HG03432 (cell line): ENCODE measurements around the gene ANXA1.

Experiments used
- ATAC-seq: cut with Tn5 transposase; IDR thresholded peaks from one replicate; pipeline ENCODE4 v1.9.1; 2021; ENCODE audit warnings: mild to moderate bottlenecking, moderate library complexity; ENCODE audit not compliant: unreplicated experiment

The ANXA1 gene, protein sequence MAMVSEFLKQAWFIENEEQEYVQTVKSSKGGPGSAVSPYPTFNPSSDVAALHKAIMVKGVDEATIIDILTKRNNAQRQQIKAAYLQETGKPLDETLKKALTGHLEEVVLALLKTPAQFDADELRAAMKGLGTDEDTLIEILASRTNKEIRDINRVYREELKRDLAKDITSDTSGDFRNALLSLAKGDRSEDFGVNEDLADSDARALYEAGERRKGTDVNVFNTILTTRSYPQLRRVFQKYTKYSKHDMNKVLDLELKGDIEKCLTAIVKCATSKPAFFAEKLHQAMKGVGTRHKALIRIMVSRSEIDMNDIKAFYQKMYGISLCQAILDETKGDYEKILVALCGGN

DNA sequence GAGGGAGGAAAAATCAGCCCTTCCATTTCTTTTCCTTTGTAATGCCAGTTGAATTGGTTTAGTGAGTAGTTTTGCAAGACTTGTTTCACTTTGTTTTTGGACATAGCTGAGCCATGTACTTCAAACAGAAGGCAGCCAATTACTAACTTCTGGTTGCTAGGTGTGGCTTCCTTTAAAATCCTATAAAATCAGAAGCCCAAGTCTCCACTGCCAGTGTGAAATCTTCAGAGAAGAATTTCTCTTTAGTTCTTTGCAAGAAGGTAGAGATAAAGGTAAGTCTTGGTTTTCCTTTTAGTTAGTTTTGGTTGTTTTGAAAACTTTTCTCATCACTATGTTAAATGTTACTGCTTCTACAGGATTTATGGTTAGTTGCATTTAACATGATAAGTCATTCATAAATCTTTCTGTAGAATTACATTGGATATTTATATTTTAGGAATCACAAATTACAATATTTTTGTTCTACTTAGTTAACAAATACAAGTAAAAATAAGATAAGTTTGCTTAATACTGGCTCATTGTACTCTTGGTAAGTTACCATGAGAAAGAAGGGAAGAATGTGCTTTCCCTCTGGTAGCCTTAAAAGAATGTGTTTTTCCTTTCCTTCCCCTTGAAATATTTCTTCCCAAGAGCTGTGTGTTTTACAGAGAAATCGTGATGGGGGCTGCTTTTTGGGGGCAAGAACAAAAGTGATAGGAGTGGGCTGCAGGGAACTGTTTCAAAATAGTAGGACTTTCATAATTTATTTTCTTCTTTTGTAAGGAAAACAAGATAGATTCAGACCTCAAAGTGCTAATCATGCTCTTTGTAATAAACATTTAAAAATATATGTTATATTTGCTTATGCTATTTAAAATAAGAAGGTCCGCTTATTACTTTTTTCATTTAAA lies at the start of gene ANXA1:
ANXA1 (plus strand) TSS at position 213 of the 890 bp plus-strand sequence. CDS start 6,671 bp downstream, outside the sequence.
- no peak for ATAC-seq

DNA sequence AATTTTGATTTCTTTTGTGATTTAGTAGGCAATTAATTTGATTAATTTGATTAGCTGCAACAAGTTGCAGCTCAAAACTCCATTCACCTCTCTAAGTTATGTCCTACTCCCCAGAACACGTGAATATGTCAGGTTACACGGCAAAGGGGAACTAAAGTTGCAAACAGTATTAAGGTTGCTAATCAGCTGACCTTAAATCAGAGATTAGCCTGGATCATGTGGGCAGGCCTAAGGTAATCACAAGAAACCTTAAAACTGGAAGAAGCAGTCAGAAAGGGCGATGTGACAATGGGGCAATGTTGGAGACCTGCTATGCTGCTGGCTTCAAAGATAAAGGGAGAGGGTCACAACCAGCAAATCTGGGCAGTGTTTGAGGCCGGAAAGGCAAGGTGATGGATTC lies 47.3 kb upstream of the ANXA1 start:
- ATAC-seq, result no peak

DNA sequence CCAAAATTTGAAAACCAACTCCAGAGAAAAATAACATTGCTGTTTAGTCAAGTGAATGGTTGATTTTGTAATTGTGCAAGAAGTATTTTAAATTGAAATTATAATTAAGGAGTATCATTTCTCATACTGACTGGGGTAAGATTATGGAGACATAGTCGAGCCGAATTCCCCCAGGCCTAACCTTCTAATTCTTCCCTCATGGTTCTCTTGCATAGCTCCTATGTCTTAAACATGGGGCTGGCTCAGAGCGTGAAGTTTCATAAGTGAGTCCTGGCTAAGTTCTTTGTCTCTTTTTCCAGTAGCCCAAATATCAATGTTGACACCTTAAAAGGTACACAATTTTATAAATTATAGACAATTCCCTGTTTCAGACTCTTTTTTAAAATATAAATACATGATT lies 46.7 kb upstream of the ANXA1 start:
- ATAC-seq, result no peak

DNA sequence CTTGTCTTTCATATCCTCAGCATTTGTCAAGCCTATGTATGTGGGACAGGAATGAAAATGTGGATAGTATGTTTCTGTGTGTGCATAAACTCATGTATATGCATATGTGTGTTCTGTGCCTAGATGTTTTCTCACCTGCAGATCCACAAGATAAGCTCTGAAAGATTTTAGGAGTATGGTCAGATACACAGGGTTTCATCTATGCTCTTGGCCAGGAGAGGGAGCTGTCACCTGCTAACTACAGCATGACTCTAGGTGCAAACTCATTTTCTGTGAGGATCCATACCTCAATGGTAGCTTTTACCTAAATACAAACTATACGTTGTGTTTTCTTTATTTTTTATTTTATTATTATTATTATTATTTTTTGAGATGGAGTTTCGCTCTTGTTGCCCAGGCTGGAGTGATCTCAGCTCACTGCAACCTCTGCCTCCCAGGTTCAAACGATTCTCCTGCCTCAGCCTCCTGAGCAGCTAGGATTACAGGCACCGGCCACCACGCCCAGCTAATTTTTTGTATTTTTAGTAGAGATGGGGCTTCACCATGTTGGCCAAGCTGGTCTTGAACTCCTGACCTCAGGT lies 44.1 kb upstream of the ANXA1 start:
- peak; percentile 93 for ATAC-seq

DNA sequence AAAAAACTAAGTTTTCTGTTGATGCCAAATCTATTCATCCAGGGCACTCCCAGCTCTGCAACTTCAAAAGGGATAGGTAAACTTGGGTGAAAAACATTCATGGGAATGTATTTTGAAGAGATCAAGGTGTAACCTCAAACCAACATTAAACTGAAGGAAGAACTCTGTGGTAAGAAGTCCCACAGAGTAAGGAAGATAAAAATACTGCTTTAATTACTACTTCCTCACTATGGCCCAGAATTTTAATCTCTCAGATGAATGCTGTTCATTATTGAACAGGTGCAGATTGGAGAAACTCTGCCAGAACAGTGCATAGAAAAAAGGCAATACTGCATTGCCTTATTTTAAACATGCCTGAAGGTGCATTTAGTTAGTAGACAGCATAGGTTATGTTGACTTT lies 37.6 kb upstream of the ANXA1 start:
- no peak for ATAC-seq

DNA sequence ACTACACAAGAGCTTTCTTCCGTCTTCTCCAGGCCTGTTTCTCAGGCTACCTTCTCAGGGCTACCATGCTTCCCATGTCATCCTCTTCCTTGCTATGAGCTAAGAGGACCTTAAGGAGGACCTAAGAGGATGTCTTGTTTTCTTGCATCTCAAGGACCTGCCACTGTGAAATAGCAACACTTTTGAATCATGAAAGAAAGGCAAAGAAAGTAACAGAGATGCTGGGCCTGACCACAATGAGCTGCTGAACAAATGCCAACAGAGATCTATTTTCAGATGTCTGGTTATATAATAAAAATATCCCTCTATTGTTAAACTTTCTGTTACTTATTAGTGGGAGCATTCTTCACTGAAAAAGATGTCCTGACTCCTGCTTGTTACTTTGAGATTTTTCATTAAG lies 36.7 kb upstream of the ANXA1 start:
- no peak for ATAC-seq

DNA sequence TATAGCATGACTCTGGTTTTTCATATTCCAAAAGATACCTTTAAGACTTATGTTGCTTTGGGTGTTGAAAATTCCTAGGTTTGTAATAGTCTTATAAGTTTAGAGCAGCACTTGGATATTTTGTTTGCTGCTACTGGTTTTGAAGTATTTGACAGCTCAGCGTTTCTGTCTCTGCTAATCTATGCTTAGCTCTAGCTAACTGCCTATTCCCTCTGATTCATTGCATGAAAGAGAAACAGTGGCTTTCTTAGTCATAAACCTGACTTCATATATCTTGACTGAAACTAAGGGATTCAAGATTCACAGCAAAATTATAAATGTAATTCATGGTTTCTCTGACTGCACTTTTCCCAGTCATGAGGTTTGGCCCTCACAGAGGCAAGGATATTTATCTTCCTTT lies 35.6 kb upstream of the ANXA1 start:
- peak; percentile 85 for ATAC-seq

DNA sequence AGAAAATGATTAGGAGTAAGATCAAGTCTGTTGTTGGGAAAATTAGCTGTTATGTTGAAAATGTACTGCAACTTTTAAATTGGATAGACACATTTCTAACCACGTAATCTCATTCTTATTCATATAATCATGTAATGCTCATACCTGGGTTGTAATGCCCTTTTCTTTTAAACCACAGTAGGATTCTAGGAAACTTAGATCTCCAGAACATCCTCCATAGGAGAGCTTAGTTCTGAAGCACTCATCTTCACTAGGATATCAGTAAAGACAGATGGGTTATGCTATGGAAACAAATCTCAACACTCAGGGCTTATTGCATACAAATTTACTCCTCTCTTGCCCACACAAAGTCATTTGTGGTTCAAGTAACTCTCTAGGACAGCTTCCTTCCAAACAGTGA lies 34.8 kb upstream of the ANXA1 start:
- no peak for ATAC-seq

DNA sequence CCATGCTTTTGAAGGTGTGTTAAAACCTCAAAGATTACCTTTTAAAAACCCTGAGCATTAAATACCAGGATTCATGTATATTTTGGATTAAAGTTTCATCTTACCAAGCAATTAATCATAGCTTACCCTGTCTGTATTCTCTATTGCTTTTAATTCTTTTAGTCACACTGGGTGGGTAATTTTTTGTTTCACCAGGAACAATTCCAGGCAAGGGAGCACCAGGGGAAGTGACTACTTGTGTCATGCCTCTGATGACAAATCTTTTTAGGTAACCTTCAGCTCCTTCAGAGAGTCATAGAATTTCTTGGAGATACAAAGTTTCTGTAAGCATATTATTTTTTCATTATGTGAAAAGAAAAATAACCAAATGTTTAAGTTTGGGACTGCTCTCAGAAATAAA lies 33.4 kb upstream of the ANXA1 start:
- ATAC-seq, result no peak

DNA sequence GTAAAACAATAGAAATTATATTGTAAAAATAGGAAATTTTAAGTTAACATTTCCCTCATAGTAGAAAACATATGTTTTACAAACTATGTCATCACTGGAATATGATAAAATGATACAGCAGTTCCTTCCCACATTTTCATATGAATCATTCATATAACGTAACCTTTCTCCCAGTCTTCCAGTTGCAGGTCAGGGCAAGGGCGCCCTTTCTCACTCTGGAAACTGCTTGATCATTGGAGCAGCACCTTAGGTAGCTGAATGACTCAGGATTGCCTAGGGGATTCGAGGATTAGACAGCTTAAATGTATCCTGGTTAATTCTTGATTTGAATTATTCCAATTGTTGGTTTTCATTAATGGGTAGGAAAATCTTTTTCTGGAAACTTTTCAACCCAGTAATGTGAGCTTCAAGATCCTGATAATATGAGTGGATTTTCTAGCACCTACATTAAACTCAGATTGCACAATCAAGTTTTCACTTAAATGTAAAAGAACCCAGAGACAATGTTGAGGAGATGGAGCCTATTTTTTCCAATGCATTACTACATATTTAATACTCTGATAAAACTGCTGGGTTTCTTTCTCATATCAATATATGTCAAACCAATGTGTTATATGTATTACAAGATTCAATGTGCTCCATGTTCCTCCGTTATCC lies 32.6 kb upstream of the ANXA1 start:
- ATAC-seq, result no peak

DNA sequence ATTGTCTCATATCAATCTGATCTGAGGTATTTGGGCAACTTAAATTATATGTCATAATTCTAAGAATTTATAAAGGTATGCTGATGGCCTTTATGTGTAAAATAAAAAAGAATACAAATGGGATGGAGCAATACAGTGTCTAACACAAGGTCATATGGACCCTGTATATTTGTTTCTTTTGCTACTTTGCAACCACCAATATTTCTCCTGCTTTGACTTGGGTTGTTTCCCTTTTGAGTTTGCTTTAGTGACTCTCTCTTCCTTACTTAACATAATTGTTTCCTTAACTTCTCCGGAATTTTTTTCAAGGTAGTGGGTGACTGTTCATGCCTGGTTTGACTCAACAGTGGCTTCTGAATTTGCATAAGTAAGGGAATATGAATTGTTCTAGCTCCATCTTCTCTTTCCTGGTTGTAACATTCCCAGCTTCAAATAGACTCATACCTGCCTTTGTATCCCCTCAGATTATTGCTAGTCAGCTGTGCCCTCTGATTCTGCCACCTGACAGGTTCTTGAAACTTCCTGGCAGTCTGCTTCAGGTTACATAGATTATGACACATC lies 30.2 kb upstream of the ANXA1 start:
- no peak for ATAC-seq

DNA sequence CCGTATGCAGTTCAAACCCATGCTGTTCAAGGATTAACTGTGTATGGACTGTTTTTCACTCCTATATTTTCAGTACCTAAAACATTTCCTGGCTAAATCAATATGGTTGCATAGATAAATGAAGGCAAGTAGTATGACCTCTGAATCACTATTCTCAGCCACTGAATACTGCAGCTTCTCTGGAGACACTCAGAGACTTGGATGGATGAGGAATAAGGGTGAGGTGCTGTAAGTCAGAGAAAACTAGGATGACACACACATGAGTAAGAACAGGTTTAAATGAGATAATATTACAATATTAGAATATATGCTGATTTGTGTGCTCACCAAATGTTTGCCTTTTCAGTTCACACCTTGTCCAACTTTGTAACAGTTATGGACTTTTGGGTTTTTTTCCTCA lies 26.0 kb upstream of the ANXA1 start:
- ATAC-seq, result no peak

DNA sequence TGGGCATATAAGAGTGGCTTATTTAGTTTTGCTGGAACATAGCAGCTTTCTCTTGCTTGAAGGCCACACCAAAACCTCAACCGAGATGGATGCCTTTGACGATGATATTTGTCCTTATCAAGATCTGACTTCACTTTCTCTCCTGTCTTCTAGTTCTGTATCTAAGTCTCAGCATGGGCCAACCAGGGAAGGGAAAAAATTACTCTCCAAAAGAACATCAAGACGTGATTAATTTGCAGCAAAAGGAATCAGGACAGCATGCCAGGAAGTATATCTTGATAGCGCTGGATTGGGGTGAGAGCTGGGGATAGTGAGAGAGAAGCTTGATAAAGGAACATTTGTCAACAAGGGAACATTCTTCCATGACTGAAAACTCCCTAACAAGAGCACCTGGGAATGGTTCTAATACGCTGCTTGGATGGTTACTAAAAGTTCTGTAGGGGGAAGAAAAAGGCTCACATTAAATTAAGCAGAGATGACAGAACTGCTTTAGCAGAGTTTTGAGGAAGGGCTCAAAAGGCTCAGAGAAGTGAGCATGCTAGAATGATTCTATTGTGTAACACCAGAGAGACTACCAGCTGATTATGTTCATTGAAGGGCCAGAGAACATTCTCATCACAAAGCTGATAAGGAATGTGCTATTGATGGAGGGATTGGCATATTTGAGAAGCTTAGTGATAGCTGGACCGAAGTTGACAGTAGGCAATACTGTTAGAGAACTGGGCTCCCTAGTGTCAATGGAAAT lies 21.6 kb upstream of the ANXA1 start:
- no peak for ATAC-seq

DNA sequence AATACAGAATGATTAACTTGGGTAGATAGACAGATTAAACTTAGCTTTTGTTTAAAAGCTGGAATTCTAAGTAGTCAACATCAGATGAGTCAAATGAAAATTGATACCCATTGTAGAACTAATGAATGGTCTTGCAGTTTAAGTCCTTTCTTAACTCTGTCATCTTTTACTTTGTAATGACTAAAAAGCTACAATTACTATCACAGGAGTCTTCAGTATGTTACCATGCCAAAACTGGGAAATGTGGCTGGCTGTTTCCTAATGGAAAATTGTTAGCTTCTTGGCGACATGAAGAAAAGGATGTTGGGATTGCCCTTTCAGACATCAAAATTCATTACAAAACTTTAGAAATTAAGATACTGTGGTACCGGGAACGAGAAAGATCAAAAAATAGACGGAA lies 20.2 kb upstream of the ANXA1 start:
- ATAC-seq, result no peak

DNA sequence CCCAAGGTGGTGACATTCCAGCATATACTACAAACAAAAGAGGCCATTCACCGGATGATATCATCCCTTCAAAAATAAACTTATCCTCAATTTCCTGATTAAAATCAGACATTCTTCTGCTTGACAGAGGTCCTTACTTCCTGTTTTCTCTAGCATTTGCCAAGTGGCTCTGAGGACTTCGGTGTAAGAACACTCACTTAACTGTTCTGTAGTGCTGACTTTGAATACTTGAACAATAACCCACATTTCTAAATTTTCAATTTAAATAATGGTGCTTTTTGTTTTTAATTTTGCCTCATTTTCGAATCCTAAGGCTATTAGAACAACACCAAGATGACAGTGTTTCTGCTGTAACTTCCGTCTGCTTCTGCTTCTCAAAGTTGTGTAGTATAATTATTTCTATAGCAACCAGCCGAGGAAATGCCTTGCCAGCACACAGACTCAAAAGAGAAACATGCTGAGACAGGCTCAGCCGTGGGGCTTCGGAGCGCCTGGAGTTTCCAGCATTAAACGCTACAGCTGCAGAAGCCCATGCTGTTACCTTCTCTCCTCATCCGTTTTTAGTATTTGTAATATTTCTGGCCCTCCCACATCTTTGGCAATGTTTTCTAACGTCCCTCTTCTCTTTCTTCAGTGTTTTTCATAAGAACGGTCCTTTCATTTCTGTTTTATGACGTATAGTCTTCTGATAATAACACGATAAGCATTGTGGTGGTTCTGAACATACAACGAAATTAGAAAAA lies 19.5 kb upstream of the ANXA1 start:
- peak; percentile 94 for ATAC-seq

DNA sequence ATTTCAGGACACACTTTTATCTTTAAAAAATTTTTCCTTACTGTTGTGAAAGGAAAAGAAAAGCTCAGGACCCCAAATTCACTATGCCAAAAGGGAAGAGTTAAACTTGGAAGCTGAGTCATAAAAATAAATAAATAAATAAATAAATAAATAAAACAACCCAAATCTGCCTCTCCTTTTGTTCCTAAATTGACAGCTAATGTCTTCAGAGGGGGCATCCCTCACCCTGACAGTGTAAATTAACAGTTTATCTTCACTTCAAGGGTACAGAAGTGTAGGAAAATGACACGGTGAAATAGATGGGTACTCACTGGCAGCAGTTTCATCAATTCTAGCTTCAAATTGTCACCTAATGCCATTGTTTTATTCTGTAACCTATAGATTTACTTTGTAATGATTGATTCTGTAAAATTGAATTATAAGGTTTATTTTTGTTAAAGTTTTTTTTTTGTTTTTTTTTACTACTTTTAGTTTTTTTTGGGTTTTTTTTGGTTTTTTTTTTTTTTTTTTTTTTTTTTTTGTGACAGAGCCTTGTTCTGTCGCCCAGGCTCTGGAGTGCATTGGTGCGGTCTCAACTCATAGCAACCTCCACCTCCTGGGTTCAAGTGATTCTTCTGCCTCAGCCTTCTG lies 18.5 kb upstream of the ANXA1 start:
- ATAC-seq, result no peak

DNA sequence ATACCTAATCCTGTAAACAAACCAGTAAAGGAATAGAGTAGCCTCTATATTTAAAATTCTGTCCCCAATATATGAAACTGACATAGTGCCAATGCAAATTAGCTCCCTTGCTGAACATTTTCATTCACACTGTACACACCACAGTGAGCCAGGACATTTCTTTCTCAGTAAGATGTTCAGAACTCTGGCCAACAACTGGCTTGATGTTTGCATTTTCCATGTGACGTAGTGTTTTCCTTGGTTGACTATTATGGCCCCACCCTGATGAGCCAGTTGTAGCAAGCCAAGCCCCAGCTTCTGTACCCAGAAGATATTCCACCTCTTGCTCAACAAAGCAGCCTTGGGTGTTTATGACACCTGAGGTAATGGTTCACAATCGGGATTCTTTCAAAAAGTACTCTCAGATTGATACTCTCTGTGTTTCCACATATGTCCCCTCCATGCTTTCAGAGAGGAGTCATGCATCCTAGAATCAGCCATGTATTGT lies 17.7 kb upstream of the ANXA1 start:
- ATAC-seq, result peak; percentile 62

DNA sequence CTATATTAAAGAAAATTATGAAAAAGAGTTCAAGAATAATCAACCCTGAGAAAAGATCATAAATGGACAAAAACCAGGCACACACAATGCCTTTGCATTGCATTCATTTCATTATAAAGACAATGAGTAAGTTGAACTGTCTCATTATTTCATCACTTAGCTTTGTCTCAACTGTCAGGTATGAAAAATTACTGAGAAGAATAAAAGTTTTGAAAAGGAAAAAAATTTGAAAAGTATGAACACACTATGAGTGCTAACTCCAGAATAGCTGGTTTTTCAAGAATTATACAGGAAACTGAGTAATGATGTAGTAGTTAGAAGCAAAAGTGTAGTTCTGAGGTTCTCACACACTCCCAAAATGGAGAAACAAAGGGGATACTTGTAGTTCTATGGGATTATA lies 16.3 kb upstream of the ANXA1 start:
- ATAC-seq, result no peak
